HG02642 (cell line): ENCODE measurements around the gene AURKB.
"Not testable (repeated sequence)": the region's sequence is repeated elsewhere in the genome, so short reads cannot be mapped to it uniquely, and the experiment has no call there.

Experiments
- ATAC-seq: cut with Tn5 transposase; IDR thresholded peaks from one replicate; pipeline ENCODE4 v1.9.1; 2021; ENCODE audit warnings: mild to moderate bottlenecking; ENCODE audit not compliant: unreplicated experiment, poor library complexity

The AURKB gene

GRCh38 chr17:8209907-8210760 is at the start of gene AURKB:
Gene AURKB, minus strand, starts transcription at chr17:8210575. Its CDS starts 351 bp downstream, at chr17:8210224.
- peak; percentile 88 for ATAC-seq

GRCh38 chr17:8257801-8258200 is 47.4 kb upstream of the AURKB start:
- ATAC-seq: no peak

- no peak for ATAC-seq
Observed at GRCh38 chr17:8256691-8257090, 46.3 kb upstream of the AURKB start.

GRCh38 chr17:8256291-8256690 is 45.9 kb upstream of the AURKB start:
- no peak for ATAC-seq

GRCh38 chr17:8255499-8255898 is 45.1 kb upstream of the AURKB start:
- ATAC-seq: no peak

- no peak for ATAC-seq
Observed at GRCh38 chr17:8254881-8255280, 44.5 kb upstream of the AURKB start.

GRCh38 chr17:8253801-8254200 is 43.4 kb upstream of the AURKB start:
- ATAC-seq: no peak

- ATAC-seq: not testable (repeated sequence)
Observed at GRCh38 chr17:8251411-8251810, 41.0 kb upstream of the AURKB start.

- no peak for ATAC-seq
Observed at GRCh38 chr17:8249621-8250500, 39.5 kb upstream of the AURKB start.

- peak; percentile 58 for ATAC-seq
Observed at GRCh38 chr17:8248751-8249607, 38.6 kb upstream of the AURKB start, which contains the start of gene PFAS. Gene PFAS, plus strand, starts transcription at chr17:8249289. Its CDS starts 4,649 bp downstream, at chr17:8253938.

- no peak for ATAC-seq
Observed at GRCh38 chr17:8244768-8245167, 34.4 kb upstream of the AURKB start.

GRCh38 chr17:8243827-8244226 is 33.5 kb upstream of the AURKB start:
- no peak for ATAC-seq

GRCh38 chr17:8237886-8238285 is 27.5 kb upstream of the AURKB start:
- no peak for ATAC-seq

GRCh38 chr17:8237175-8237574 is 26.8 kb upstream of the AURKB start:
- no peak for ATAC-seq

GRCh38 chr17:8235676-8236075 is 25.3 kb upstream of the AURKB start:
- ATAC-seq: no peak

- ATAC-seq: no peak
Observed at GRCh38 chr17:8234361-8235270, 24.2 kb upstream of the AURKB start.

GRCh38 chr17:8231701-8232100 is 21.3 kb upstream of the AURKB start:
- ATAC-seq: no peak

- ATAC-seq: no peak
Observed at GRCh38 chr17:8227238-8227581, 16.8 kb upstream of the AURKB start.

- no peak for ATAC-seq
Observed at GRCh38 chr17:8226536-8227237, 16.3 kb upstream of the AURKB start.
